HG03460 (cell line): ENCODE measurements around the gene NT5M.

Experiments
- ATAC-seq: cut with Tn5 transposase; IDR thresholded peaks from one replicate; pipeline ENCODE4 v1.9.1; 2021; ENCODE audit not compliant: unreplicated experiment

NT5M gene

GRCh38 chr17:17342242-17342945 lies 39.2 kb downstream of the NT5M start:
- ATAC-seq, result no peak

- ATAC-seq, result no peak
Measured at GRCh38 chr17:17343160-17343735, 40.1 kb downstream of the NT5M start.

GRCh38 chr17:17343896-17344506 lies 40.8 kb downstream of the NT5M start:
- ATAC-seq, result no peak

GRCh38 chr17:17344507-17345293 lies 41.5 kb downstream of the NT5M start:
- ATAC-seq, result no peak

GRCh38 chr17:17345294-17345597 lies 42.1 kb downstream of the NT5M start:
- ATAC-seq, result no peak

GRCh38 chr17:17345686-17346427 lies 42.7 kb downstream of the NT5M start:
- no peak for ATAC-seq

- ATAC-seq, result no peak
Measured at GRCh38 chr17:17346428-17347233, 43.5 kb downstream of the NT5M start.

GRCh38 chr17:17347234-17347955 lies 44.2 kb downstream of the NT5M start:
- no peak for ATAC-seq

GRCh38 chr17:17347956-17348871 lies 45.0 kb downstream of the NT5M start:
- ATAC-seq, result no peak

- ATAC-seq, result no peak
Measured at GRCh38 chr17:17348872-17349723, 45.9 kb downstream of the NT5M start.

- ATAC-seq, result no peak
Measured at GRCh38 chr17:17349724-17350106, 46.5 kb downstream of the NT5M start.

- no peak for ATAC-seq
Measured at GRCh38 chr17:17350491-17351355, 47.5 kb downstream of the NT5M start.

- ATAC-seq, result no peak
Measured at GRCh38 chr17:17351356-17351891, 48.3 kb downstream of the NT5M start.

GRCh38 chr17:17351901-17352781 lies 49.0 kb downstream of the NT5M start:
- ATAC-seq, result no peak

GRCh38 chr17:17352836-17353624 lies 49.9 kb downstream of the NT5M start:
- no peak for ATAC-seq
